ENCODE data around the gene MIPOL1. TPM values are rescaled to one million over a fixed set of nuclear protein-coding genes. Genes with fewer than 3 reads are reported as not detected.

MIPOL1 gene
- total and polyA plus RNA-seq, 4 experiments from 2014 or later: 0.25 to 0.98 (median 0.69) TPM

- H3K36me3 ChIP-seq (ENCODE audit: insufficient read depth, low read length): no peaks in the 10 kb centered on the region
- H3K9me3 ChIP-seq (ENCODE audit: control insufficient read depth in 1 of 2, low read length in 2 of 2): peaks cover 0 to 3% of the 10 kb centered on the region in 2 donors
- H3K27ac Mint-ChIP-seq: no peak overlapping the region
- no peak overlapping the region for H3K4me3 Mint-ChIP-seq
- peaks cover 0 to 19% (median 9%) of the 10 kb centered on the region in 8 donors for H3K9me3 Mint-ChIP-seq
- no peaks in the 10 kb centered on the region for H3K36me3 Mint-ChIP-seq
- H3K4me3 ChIP-seq (ENCODE audit: low read length in 2 of 2): no peak overlapping the region
- DNase-seq: no peak
- intact Hi-C loops (cut with micrococcal nuclease): no loop called here
- H3K27me3 Mint-ChIP-seq: no peaks in the 10 kb centered on the region
- no peak overlapping the region for H3K27ac ChIP-seq (ENCODE audit: low read depth, low read length)
- POLR2A ChIA-PET (ENCODE audit: partially characterized antibody): no interaction called here
- no peaks in the 10 kb centered on the region for H3K4me1 ChIP-seq (ENCODE audit: insufficient read depth, low read length)
- H3K27me3 ChIP-seq (ENCODE audit: insufficient read depth, low read length): no peaks in the 10 kb centered on the region
- no peaks in the 10 kb centered on the region for H3K4me1 Mint-ChIP-seq
- CTCF ChIA-PET (ENCODE audit: partially characterized antibody): no interaction called here
Measured at GRCh38 chr14:37474191-37474590, 276.5 kb downstream of the MIPOL1 start.

GRCh38 chr14:37480446-37481290, 282.9 kb downstream of the MIPOL1 start:
- no peaks in the 10 kb centered on the region for H3K36me3 ChIP-seq (ENCODE audit: insufficient read depth, low read length)
- ChIA-PET POLR2A (ENCODE audit: partially characterized antibody) (no interaction called here), CTCF (ENCODE audit: partially characterized antibody) (no interaction called here)
- no peak overlapping the region for H3K27ac Mint-ChIP-seq
- H3K27ac ChIP-seq (ENCODE audit: low read depth, low read length): no peak overlapping the region
- no peaks in the 10 kb centered on the region for H3K27me3 ChIP-seq (ENCODE audit: insufficient read depth, low read length)
- H3K4me1 ChIP-seq (ENCODE audit: insufficient read depth, low read length): no peaks in the 10 kb centered on the region
- no peak overlapping the region for H3K4me3 Mint-ChIP-seq
- no peaks in the 10 kb centered on the region for H3K36me3 Mint-ChIP-seq
- H3K27me3 Mint-ChIP-seq: no peaks in the 10 kb centered on the region
- peaks cover 0 to 21% (median 16%) of the 10 kb centered on the region in 8 donors for H3K9me3 Mint-ChIP-seq
- no peaks in the 10 kb centered on the region for H3K4me1 Mint-ChIP-seq
- H3K4me3 ChIP-seq (ENCODE audit: low read length in 2 of 2): no peak overlapping the region
- DNase-seq: no peak
- intact Hi-C loops (cut with micrococcal nuclease): no loop called here
- H3K9me3 ChIP-seq (ENCODE audit: control insufficient read depth in 1 of 2, low read length in 2 of 2): peaks cover 0 to 4% of the 10 kb centered on the region in 2 donors

GRCh38 chr14:37482428-37482827, 284.7 kb downstream of the MIPOL1 start:
- H3K36me3 Mint-ChIP-seq: no peaks in the 10 kb centered on the region
- intact Hi-C loops (cut with micrococcal nuclease): no loop called here
- no peak for DNase-seq

GRCh38 chr14:37483672-37484071, 285.9 kb downstream of the MIPOL1 start:
- DNase-seq: no peak
- H3K4me1 Mint-ChIP-seq: no peaks in the 10 kb centered on the region
- Histone ChIP-seq H3K9me3 (ENCODE audit: control insufficient read depth in 1 of 2, low read length in 2 of 2) (peaks cover 0 to 4% of the 10 kb centered on the region in 2 donors), H3K4me3 (ENCODE audit: low read length in 2 of 2) (no peak overlapping the region), H3K36me3 (ENCODE audit: insufficient read depth, low read length) (no peaks in the 10 kb centered on the region), H3K27ac (ENCODE audit: low read depth, low read length) (no peak overlapping the region), H3K4me1 (ENCODE audit: insufficient read depth, low read length) (no peaks in the 10 kb centered on the region), H3K27me3 (ENCODE audit: insufficient read depth, low read length) (no peaks in the 10 kb centered on the region)
- no peak overlapping the region for H3K4me3 Mint-ChIP-seq
- H3K36me3 Mint-ChIP-seq: no peaks in the 10 kb centered on the region
- CTCF ChIA-PET (ENCODE audit: partially characterized antibody): no interaction called here
- intact Hi-C loops (cut with micrococcal nuclease): no loop called here
- POLR2A ChIA-PET (ENCODE audit: partially characterized antibody): no interaction called here
- H3K9me3 Mint-ChIP-seq: peaks cover 0 to 38% (median 16%) of the 10 kb centered on the region in 8 donors
- H3K27me3 Mint-ChIP-seq: no peaks in the 10 kb centered on the region
- H3K27ac Mint-ChIP-seq: no peak overlapping the region

More at GRCh38 chr14:37482428-37482827, 284.7 kb downstream of the MIPOL1 start:
- peaks cover 0 to 4% of the 10 kb centered on the region in 2 donors for H3K9me3 ChIP-seq (ENCODE audit: control insufficient read depth in 1 of 2, low read length in 2 of 2)
- Mint-ChIP-seq H3K4me1 (no peaks in the 10 kb centered on the region), H3K27me3 (no peaks in the 10 kb centered on the region), H3K9me3 (peaks cover 0 to 31% (median 16%) of the 10 kb centered on the region in 8 donors), H3K27ac (no peak overlapping the region), H3K4me3 (no peak overlapping the region)
- no peak overlapping the region for H3K4me3 ChIP-seq (ENCODE audit: low read length in 2 of 2)
- CTCF ChIA-PET (ENCODE audit: partially characterized antibody): no interaction called here
- no peaks in the 10 kb centered on the region for H3K4me1 ChIP-seq (ENCODE audit: insufficient read depth, low read length)
- H3K36me3 ChIP-seq (ENCODE audit: insufficient read depth, low read length): no peaks in the 10 kb centered on the region
- no peaks in the 10 kb centered on the region for H3K27me3 ChIP-seq (ENCODE audit: insufficient read depth, low read length)
- no peak overlapping the region for H3K27ac ChIP-seq (ENCODE audit: low read depth, low read length)
- POLR2A ChIA-PET (ENCODE audit: partially characterized antibody): no interaction called here

GRCh38 chr14:37490607-37491006, 292.9 kb downstream of the MIPOL1 start:
- H3K36me3 ChIP-seq (ENCODE audit: insufficient read depth, low read length): no peaks in the 10 kb centered on the region
- H3K4me1 Mint-ChIP-seq: no peaks in the 10 kb centered on the region
- intact Hi-C loops (cut with micrococcal nuclease): no loop called here
- no peak overlapping the region for H3K27ac Mint-ChIP-seq
- H3K9me3 ChIP-seq (ENCODE audit: control insufficient read depth in 1 of 2, low read length in 2 of 2): no peaks in the 10 kb centered on the region
- no peaks in the 10 kb centered on the region for H3K4me1 ChIP-seq (ENCODE audit: insufficient read depth, low read length)
- H3K4me3 ChIP-seq (ENCODE audit: low read length in 2 of 2): no peak overlapping the region
- H3K36me3 Mint-ChIP-seq: no peaks in the 10 kb centered on the region
- no peaks in the 10 kb centered on the region for H3K27me3 ChIP-seq (ENCODE audit: insufficient read depth, low read length)
- ChIA-PET CTCF (ENCODE audit: partially characterized antibody) (no interaction called here), POLR2A (ENCODE audit: partially characterized antibody) (no interaction called here)
- H3K9me3 Mint-ChIP-seq: peaks cover 0 to 21% (median 9%) of the 10 kb centered on the region in 8 donors
- no peak overlapping the region for H3K27ac ChIP-seq (ENCODE audit: low read depth, low read length)
- no peak for DNase-seq
- H3K27me3 Mint-ChIP-seq: no peaks in the 10 kb centered on the region
- no peak overlapping the region for H3K4me3 Mint-ChIP-seq

- Mint-ChIP-seq H3K4me3 (no peak overlapping the region), H3K27ac (no peak overlapping the region), H3K4me1 (no peaks in the 10 kb centered on the region), H3K36me3 (no peaks in the 10 kb centered on the region), H3K9me3 (peaks cover 0 to 21% (median 8%) of the 10 kb centered on the region in 8 donors), H3K27me3 (no peaks in the 10 kb centered on the region)
- no peak overlapping the region for H3K4me3 ChIP-seq (ENCODE audit: low read length in 2 of 2)
- intact Hi-C loops (cut with micrococcal nuclease): no loop called here
- DNase-seq: no peak
- H3K36me3 ChIP-seq (ENCODE audit: insufficient read depth, low read length): no peaks in the 10 kb centered on the region
- H3K27ac ChIP-seq (ENCODE audit: low read depth, low read length): no peak overlapping the region
- H3K4me1 ChIP-seq (ENCODE audit: insufficient read depth, low read length): no peaks in the 10 kb centered on the region
- ChIA-PET CTCF (ENCODE audit: partially characterized antibody) (no interaction called here), POLR2A (ENCODE audit: partially characterized antibody) (no interaction called here)
- H3K27me3 ChIP-seq (ENCODE audit: insufficient read depth, low read length): no peaks in the 10 kb centered on the region
- H3K9me3 ChIP-seq (ENCODE audit: control insufficient read depth in 1 of 2, low read length in 2 of 2): no peaks in the 10 kb centered on the region
Measured at GRCh38 chr14:37491076-37491475, 293.3 kb downstream of the MIPOL1 start.

- POLR2A ChIA-PET (ENCODE audit: partially characterized antibody): no interaction called here
- peaks cover 0 to 9% (median 4%) of the 10 kb centered on the region in 8 donors for H3K9me3 Mint-ChIP-seq
Measured at GRCh38 chr14:37493606-37494005, 295.9 kb downstream of the MIPOL1 start.

More at GRCh38 chr14:37493606-37494005, 295.9 kb downstream of the MIPOL1 start:
- no peaks in the 10 kb centered on the region for H3K4me1 ChIP-seq (ENCODE audit: insufficient read depth, low read length)
- H3K36me3 ChIP-seq (ENCODE audit: insufficient read depth, low read length): no peaks in the 10 kb centered on the region
- CTCF ChIA-PET (ENCODE audit: partially characterized antibody): no interaction called here
- DNase-seq: no peak
- H3K27ac ChIP-seq (ENCODE audit: low read depth, low read length): no peak overlapping the region
- H3K9me3 ChIP-seq (ENCODE audit: control insufficient read depth in 1 of 2, low read length in 2 of 2): no peaks in the 10 kb centered on the region
- Mint-ChIP-seq H3K27me3 (peaks cover 0 to 1% of the 10 kb centered on the region in 2 donors), H3K36me3 (no peaks in the 10 kb centered on the region), H3K27ac (no peak overlapping the region), H3K4me1 (no peaks in the 10 kb centered on the region), H3K4me3 (no peak overlapping the region)
- no peak overlapping the region for H3K4me3 ChIP-seq (ENCODE audit: low read length in 2 of 2)
- H3K27me3 ChIP-seq (ENCODE audit: insufficient read depth, low read length): no peaks in the 10 kb centered on the region
- intact Hi-C loops (cut with micrococcal nuclease): no loop called here

All from CD4-positive, alpha-beta memory T cell (primary cell).